Stimulated activated CD8-positive, alpha-beta memory T cell treated with anti-CD3 and anti-CD28 coated beads, Interleukin-4, amount 100 ng/mL, for 48 hours (primary cell): ENCODE measurements around the gene MAPKAP1.

Experiments used
- DNase-seq: peaks from one replicate; pipeline ENCODE4 v3.0.0-alpha.2; 2020

MAPKAP1 gene

GRCh38 chr9:125507226-125507625 is 199.8 kb downstream of the MAPKAP1 start:
- DNase-seq, result no peak

- DNase-seq, result no peak
These were observed 201.0 kb downstream of the MAPKAP1 start for GRCh38 chr9:125505988-125506438.

- no peak for DNase-seq
These were observed 202.4 kb downstream of the MAPKAP1 start for GRCh38 chr9:125504616-125505015.

- no peak for DNase-seq
These were observed 209.1 kb downstream of the MAPKAP1 start for GRCh38 chr9:125497906-125498305.

- DNase-seq, result no peak
These were observed 209.5 kb downstream of the MAPKAP1 start for GRCh38 chr9:125497478-125497877.

GRCh38 chr9:125496313-125496834 is 210.6 kb downstream of the MAPKAP1 start:
- no peak for DNase-seq

- DNase-seq, result no peak
These were observed 211.6 kb downstream of the MAPKAP1 start for GRCh38 chr9:125495172-125496119.

- no peak for DNase-seq
These were observed 212.4 kb downstream of the MAPKAP1 start for GRCh38 chr9:125494653-125494915.

GRCh38 chr9:125493881-125494652 is 212.9 kb downstream of the MAPKAP1 start:
- DNase-seq, result no peak

GRCh38 chr9:125493384-125493783 is 213.6 kb downstream of the MAPKAP1 start:
- no peak for DNase-seq

- DNase-seq, result no peak
These were observed 214.3 kb downstream of the MAPKAP1 start for GRCh38 chr9:125492719-125493118.

GRCh38 chr9:125487842-125488241 is 219.2 kb downstream of the MAPKAP1 start:
- DNase-seq, result no peak

- DNase-seq, result no peak
These were observed 220.4 kb downstream of the MAPKAP1 start for GRCh38 chr9:125486576-125486975.

GRCh38 chr9:125486152-125486508 is 220.9 kb downstream of the MAPKAP1 start:
- DNase-seq, result no peak

- DNase-seq, result no peak
These were observed 221.4 kb downstream of the MAPKAP1 start for GRCh38 chr9:125485471-125486151.

GRCh38 chr9:125484350-125485282 is 222.4 kb downstream of the MAPKAP1 start:
- no peak for DNase-seq

GRCh38 chr9:125483697-125484096 is 223.3 kb downstream of the MAPKAP1 start:
- DNase-seq, result no peak

GRCh38 chr9:125479846-125480615 is 227.0 kb downstream of the MAPKAP1 start:
- no peak for DNase-seq

GRCh38 chr9:125477089-125477544 is 229.9 kb downstream of the MAPKAP1 start:
- no peak for DNase-seq

GRCh38 chr9:125476645-125477044 is 230.4 kb downstream of the MAPKAP1 start:
- DNase-seq, result no peak

GRCh38 chr9:125475385-125475784 is 231.6 kb downstream of the MAPKAP1 start:
- DNase-seq, result no peak
